Neuronal stem cell (in vitro differentiated cells): ENCODE data around the gene C1orf35.

Experiments
- DNase-seq: peaks from one replicate; pipeline ENCODE4 v3.0.0-alpha.2; 2013; ENCODE audit warnings: low spot score
- H2AFZ ChIP-seq: one replicate; pipeline ENCODE4 v1.6.1; 2013; ENCODE audit warnings: mild to moderate bottlenecking, low read length, inconsistent platforms
- H2AK5ac ChIP-seq: 2 replicates; pipeline ENCODE4 v1.6.1; 2013; ENCODE audit warnings: low read depth, mild to moderate bottlenecking, inconsistent platforms, low read length, moderate library complexity, mixed read lengths
- H2BK120ac ChIP-seq: 2 replicates; pipeline ENCODE4 v1.6.1; 2013; ENCODE audit warnings: low read depth, mild to moderate bottlenecking, inconsistent platforms, low read length, moderate library complexity, mixed read lengths
- H2BK12ac ChIP-seq: one replicate; pipeline ENCODE4 v1.6.1; 2013; ENCODE audit warnings: low read length, inconsistent platforms
- H2BK15ac ChIP-seq: 2 replicates; pipeline ENCODE4 v1.6.1; 2013; ENCODE audit warnings: mild to moderate bottlenecking, low read length, inconsistent platforms, mixed read lengths
- H2BK5ac ChIP-seq: one replicate; pipeline ENCODE4 v1.6.1; 2013; ENCODE audit warnings: inconsistent platforms, mild to moderate bottlenecking, low read length, moderate library complexity
- H3K14ac ChIP-seq: one replicate; pipeline ENCODE4 v1.6.1; 2013; ENCODE audit warnings: low read length, inconsistent platforms
- H3K18ac ChIP-seq: 2 replicates; pipeline ENCODE4 v1.6.1; 2013; ENCODE audit warnings: low read length, inconsistent platforms
- H3K23ac ChIP-seq: 2 replicates; pipeline ENCODE4 v1.6.1; 2013; ENCODE audit warnings: low read depth, mild to moderate bottlenecking, mixed read lengths, low read length, inconsistent platforms; ENCODE audit not compliant: poor library complexity
- H3K27ac ChIP-seq: replicated peaks from 3 replicates; pipeline ENCODE4 v1.5.1; 2013; ENCODE audit warnings: low read length, inconsistent platforms
- H3K27me3 ChIP-seq, 3 experiments: 2 replicates each; pipeline ENCODE4 v1.6.1; 2013; ENCODE audit warnings: low read length in 3 of 3, mild to moderate bottlenecking in 2 of 3, inconsistent platforms in 1 of 3, low read depth in 1 of 3, mixed read lengths in 1 of 3, moderate library complexity in 1 of 3; ENCODE audit not compliant: control insufficient read depth in 3 of 3, insufficient read depth in 3 of 3
- H3K36me3 ChIP-seq, 2 donors: replicated peaks in 1 of 2; 2 replicates each; pipeline ENCODE4 v1.6.1; 2013; ENCODE audit warnings: low read length in 2 of 2; ENCODE audit not compliant: control insufficient read depth in 2 of 2, insufficient read depth in 2 of 2
- H3K4ac ChIP-seq: 2 replicates; pipeline ENCODE4 v1.6.1; 2013; ENCODE audit warnings: inconsistent platforms, mild to moderate bottlenecking, low read length, moderate library complexity
- H3K4me1 ChIP-seq, 2 donors: 1 replicate in 1 of 2; 2 replicates in 1 of 2; pipeline ENCODE4 v1.6.1; 2013; ENCODE audit warnings: low read length in 2 of 2, low read depth in 1 of 2; ENCODE audit not compliant: control insufficient read depth in 2 of 2, insufficient read depth in 1 of 2
- H3K4me2 ChIP-seq: one replicate; pipeline ENCODE4 v1.6.1; 2013; ENCODE audit warnings: mild to moderate bottlenecking, low read length, inconsistent platforms; ENCODE audit not compliant: insufficient read depth, poor library complexity, severe bottlenecking
- H3K4me3 ChIP-seq, 2 donors: 2 replicates each; pipeline ENCODE4 v1.5.1; 2013; ENCODE audit warnings: low read length in 2 of 2, mild to moderate bottlenecking in 2 of 2, inconsistent platforms in 1 of 2, moderate library complexity in 1 of 2
- H3K79me1 ChIP-seq: one replicate; pipeline ENCODE4 v1.6.1; 2013; ENCODE audit warnings: low read depth, mild to moderate bottlenecking, inconsistent platforms, low read length, moderate library complexity
- H3K9ac ChIP-seq: one replicate; pipeline ENCODE4 v1.6.1; 2013; ENCODE audit warnings: mild to moderate bottlenecking, low read depth, low read length, inconsistent platforms; ENCODE audit not compliant: poor library complexity
- H3K9me3 ChIP-seq, 2 donors: replicated peaks in 1 of 2; 2 replicates each; pipeline versions ENCODE3 to v1.6.1; 2013; ENCODE audit warnings: low read length in 2 of 2, mild to moderate bottlenecking in 2 of 2, inconsistent platforms in 1 of 2, low read depth in 1 of 2, mixed read lengths in 1 of 2, moderate library complexity in 1 of 2; ENCODE audit not compliant: control insufficient read depth in 2 of 2, insufficient read depth in 1 of 2
- H4K8ac ChIP-seq: one replicate; pipeline ENCODE4 v1.6.1; 2013; ENCODE audit warnings: low read depth, mild to moderate bottlenecking, inconsistent platforms, low read length, moderate library complexity
- H4K91ac ChIP-seq: one replicate; pipeline ENCODE4 v1.6.1; 2013; ENCODE audit warnings: low read length, low read depth, mild to moderate bottlenecking, inconsistent platforms; ENCODE audit not compliant: poor library complexity
- WGBS, 2 donors: extraction: QIAGEN DNeasy Blood & Tissue Kit; methylation state at CpG; one replicate each; pipeline ENCODE4 v1.1.7; 2013; ENCODE audit warnings: missing lambda C conversion rate in 2 of 2, mixed read lengths in 1 of 2; ENCODE audit not compliant: insufficient read length in 2 of 2, insufficient replicate concordance in 1 of 2; ENCODE audit errors: extremely low coverage in 2 of 2; 5-methylcytosine and 5-hydroxymethylcytosine counted together

The C1orf35 gene

GRCh38 chr1:228141226-228142044 lies 38.3 kb upstream of the C1orf35 start:
- Histone ChIP-seq H2AFZ (no peak overlapping the region), H3K79me1 (peaks cover 30% of the 10 kb centered on the region), H3K18ac (no peak overlapping the region), H3K9me3 (no peaks in the 10 kb centered on the region), H3K36me3 (peaks cover 0 to 28% of the 10 kb centered on the region in 2 donors), H3K23ac (peak overlapping the region; percentile 95), H4K91ac (no peak overlapping the region), H3K4ac (no peak overlapping the region), H3K27me3 (peaks cover 0 to 9% (median 7%) of the 10 kb centered on the region in 3 experiments), H3K27ac (no peak overlapping the region), H3K4me1 (peaks cover 6 to 10% of the 10 kb centered on the region in 2 donors), H3K14ac (no peak overlapping the region), H2BK12ac (no peak overlapping the region), H3K9ac (peak overlapping the region; percentile 51), H3K4me2 (peak overlapping the region; percentile 97), H2BK15ac (no peak overlapping the region), H2BK120ac (no peak overlapping the region), H4K8ac (no peak overlapping the region), H3K4me3 (peak overlapping the region; percentile 96 to 100), H2BK5ac (no peak overlapping the region), H2AK5ac (no peak overlapping the region)
- no CpG with 5 or more reads among the region's 27 CpGs for WGBS, 2 donors
- DNase-seq, result no peak

- peaks cover 6 to 10% of the 10 kb centered on the region in 2 donors for H3K4me1 ChIP-seq
- WGBS, 2 donors, result no CpG with 5 or more reads among the region's 25 CpGs
These were observed 37.6 kb upstream of the C1orf35 start for GRCh38 chr1:228140724-228141225.

DNA sequence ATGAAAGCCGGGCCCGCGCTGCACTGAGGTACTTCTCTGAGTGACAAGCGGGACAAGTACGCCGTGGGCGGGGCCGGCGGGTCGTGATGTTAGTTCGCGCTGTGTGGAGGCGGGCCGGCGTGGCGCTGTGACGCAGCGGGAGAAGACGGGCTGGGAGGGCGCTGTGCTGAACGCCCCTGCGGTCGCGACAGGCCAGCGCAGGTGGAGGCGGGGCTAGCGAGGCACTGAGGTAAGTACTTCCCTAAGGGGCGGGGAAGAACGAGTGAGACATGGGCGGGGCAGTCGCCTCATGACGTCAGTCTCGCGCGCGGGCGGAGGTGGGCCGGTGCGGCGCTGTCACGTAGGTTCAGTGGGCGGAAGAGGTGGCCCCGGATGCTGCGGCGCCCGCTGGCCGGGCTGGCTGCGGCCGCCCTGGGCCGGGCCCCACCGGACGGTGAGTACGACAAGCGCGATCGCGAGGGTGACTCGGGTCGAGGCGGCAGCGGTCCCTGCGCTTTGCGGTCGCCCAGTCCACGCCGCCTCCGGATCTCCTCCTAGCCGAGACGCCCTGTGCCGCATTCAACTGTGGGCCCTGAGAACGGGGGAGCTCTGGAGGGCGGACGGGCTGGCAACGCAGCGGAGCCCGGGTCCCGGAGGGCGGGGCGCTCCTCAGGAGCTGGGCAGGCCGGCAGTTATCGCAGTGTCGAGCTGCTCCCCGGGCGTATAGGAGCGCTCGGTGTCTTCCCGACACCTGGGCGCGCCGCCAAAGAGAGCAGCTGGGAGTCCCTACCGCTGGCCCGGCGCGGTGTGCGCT lies 37.0 kb upstream of the C1orf35 start, which contains the start of gene GUK1:
Gene GUK1 (plus strand): TSS at position 349 of the 793 bp plus-strand sequence. CDS start 24 bp downstream, at position 373.
- Histone ChIP-seq H3K27me3 (peaks cover 0 to 22% (median 12%) of the 10 kb centered on the region in 3 experiments), H3K18ac (peak within 1 kb of the TSS; percentile 95), H2BK120ac (no peak within 1 kb of the TSS), H3K9me3 (no peaks in the 10 kb centered on the region), H2BK12ac (peak within 1 kb of the TSS; percentile 51), H2BK15ac (peak within 1 kb of the TSS; percentile 64), H2AK5ac (peak within 1 kb of the TSS; percentile 83), H3K79me1 (peaks cover 25% of the 10 kb centered on the region), H3K9ac (peak within 1 kb of the TSS; percentile 98), H3K4ac (no peak within 1 kb of the TSS), H3K27ac (peak within 1 kb of the TSS; percentile 77), H3K4me2 (peak within 1 kb of the TSS; percentile 97), H3K36me3 (peaks cover 0 to 16% of the 10 kb centered on the region in 2 donors), H3K4me3 (peak within 1 kb of the TSS; percentile 96 to 100), H2AFZ (peak within 1 kb of the TSS; percentile 99), H2BK5ac (peak within 1 kb of the TSS; percentile 62), H4K91ac (peak within 1 kb of the TSS; percentile 69), H3K23ac (peak within 1 kb of the TSS; percentile 95), H4K8ac (no peak within 1 kb of the TSS), H3K14ac (peak within 1 kb of the TSS; percentile 97), H3K4me1 (peaks cover 6 to 10% of the 10 kb centered on the region in 2 donors)
- WGBS, 2 donors, result no CpG with 5 or more reads among the region's 95 CpGs
- peak; percentile 99 for DNase-seq

More at GRCh38 chr1:228140724-228141225, 37.6 kb upstream of the C1orf35 start:
- Histone ChIP-seq H3K4me2 (peak overlapping the region; percentile 97), H2BK15ac (peak overlapping the region; percentile 64), H3K23ac (peak overlapping the region; percentile 95), H4K8ac (no peak overlapping the region), H3K27me3 (peaks cover 0 to 15% (median 11%) of the 10 kb centered on the region in 3 experiments), H2AK5ac (peak overlapping the region; percentile 83), H3K4ac (no peak overlapping the region), H2BK12ac (no peak overlapping the region), H3K27ac (no peak overlapping the region), H3K9ac (peak overlapping the region; percentile 98), H3K14ac (no peak overlapping the region), H3K4me3 (peak overlapping the region; percentile 96 to 100), H3K36me3 (peaks cover 0 to 22% of the 10 kb centered on the region in 2 donors), H2BK5ac (peak overlapping the region; percentile 62), H3K18ac (peak overlapping the region; percentile 95), H3K79me1 (peaks cover 30% of the 10 kb centered on the region), H3K9me3 (no peaks in the 10 kb centered on the region), H2AFZ (peak overlapping the region; percentile 99), H2BK120ac (no peak overlapping the region), H4K91ac (peak overlapping the region; percentile 69)
- no peak for DNase-seq
